GM21723 (cell line): ENCODE measurements around the gene ANKRD18A.
A peak's percentile ranks its signal among the peaks of the same experiment; 100 is the strongest.

ENCODE experiments used
- ATAC-seq: cut with Tn5 transposase; IDR thresholded peaks from one replicate; pipeline ENCODE4 v1.9.1; 2021; ENCODE audit warnings: mild to moderate bottlenecking, moderate library complexity; ENCODE audit not compliant: unreplicated experiment

The ANKRD18A gene

DNA sequence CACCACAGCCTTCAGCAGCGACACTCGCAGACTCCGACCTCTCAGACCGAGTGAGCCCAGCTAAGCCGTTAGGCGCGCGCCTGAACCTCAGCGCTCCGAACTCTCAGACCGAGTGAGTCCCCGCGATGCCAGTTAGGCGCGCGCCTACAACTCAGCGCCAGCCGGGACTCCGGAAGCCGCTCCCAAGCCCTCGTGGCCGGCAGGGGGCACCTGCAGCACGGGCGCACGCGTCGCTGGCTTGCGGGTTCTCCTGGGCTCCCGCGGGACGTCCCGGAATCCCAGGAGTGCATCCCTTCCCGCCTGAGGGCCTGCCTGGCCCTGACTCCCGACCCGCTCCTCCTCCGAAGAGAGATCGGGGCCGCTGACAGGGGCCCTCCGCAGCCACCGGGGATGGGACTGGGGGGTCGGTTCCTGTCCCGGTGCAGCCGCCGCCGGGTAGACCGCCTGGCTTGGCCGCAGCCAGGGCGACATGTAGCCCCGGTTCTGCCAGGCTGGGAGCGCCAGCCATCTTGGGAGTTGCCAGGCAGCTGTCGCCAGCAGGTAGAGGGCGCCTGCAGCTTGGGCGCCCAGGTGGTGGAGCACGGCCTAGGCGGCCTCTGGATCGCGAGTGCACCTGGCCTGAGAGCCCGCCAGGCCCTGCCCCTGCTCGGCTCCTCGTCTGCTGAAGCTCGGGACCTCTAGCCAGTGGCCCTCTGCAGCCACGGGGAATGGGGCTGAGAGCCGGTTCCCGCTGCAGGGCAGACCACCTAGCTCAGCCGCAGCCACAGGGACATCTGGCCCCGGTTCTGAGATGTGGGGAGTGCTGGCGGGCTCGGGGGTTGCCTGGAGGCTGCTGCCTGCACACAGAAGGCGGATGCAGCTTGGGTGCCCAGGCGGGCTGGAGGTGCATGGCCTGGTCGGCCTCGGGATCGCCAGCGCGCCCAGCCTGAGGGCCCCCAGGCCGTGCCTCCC, at the start of gene ANKRD18A:
ANKRD18A (minus strand) TSS at position 114 of the 951 bp plus-strand sequence. CDS start 311 bp downstream, outside the sequence.
- ATAC-seq = peak; percentile 79

DNA sequence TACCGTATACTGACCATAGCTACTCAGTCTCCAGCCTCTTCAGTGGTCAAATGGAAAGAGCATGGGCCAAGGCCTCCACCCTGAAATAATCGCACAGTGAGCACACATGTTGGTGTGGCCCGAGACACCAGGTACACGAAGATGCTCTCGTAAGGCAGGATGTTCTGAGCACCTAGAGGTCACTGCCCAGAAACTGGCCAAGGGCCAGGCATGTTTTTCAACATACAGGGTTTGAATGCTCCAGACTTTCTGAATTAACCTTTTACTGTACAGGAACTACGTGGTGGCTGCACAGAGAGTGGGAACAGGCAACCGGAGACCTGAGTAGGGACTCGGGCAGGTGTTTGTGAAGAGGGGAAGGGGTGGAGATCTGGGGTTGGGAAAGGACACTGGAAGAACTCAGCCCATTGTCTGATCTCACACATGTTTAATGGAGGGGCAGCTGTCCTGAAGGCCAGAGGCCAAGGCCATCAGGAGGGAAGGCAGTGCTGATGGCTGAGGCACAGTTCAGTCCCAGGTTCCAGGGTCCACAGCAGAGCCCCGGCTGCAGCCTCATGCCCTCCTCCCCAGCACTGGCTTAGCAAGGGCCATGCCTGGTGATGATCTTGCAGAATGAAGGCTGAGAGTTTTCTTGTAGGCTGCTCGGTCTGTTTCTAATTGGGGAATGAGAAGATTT, 48.5 kb upstream of the ANKRD18A start:
- ATAC-seq = no peak

DNA sequence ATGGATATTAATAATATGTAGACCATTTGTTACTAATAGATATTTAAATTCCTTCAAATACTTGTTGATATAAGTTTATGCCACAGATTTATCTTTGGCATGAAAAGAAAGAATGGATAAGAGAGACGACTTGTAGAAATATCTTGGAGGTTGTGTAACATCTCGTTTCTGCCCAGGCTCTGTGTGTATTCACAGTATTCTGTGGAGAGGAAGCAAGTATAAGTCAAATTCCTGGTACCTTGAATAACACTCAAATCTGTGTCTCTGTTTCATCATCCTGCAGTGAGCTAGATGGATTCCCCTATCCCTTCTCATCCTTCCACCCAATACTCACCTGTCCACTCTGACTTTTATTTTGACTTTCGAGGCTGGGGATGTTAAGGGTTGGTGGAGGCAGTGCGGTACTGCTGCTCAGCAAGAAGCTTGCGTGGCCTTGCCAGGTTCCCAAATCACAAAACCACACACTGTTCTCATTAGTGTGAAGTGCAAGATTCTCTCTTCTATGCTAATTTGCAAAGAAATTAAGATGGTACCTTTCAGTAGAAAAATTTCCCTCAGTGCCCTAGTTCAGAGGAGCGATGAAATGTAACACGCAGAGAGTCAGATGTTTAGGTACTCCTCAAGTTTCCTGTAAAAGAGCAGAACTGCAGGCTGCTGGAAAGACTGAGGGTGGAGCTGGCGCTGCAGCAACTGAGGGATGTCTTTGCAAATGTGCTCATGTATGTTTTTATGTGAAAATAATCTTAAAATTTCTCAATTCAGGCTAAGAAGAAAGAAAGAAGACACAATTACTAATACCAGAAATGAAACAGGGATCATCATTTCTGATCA, 42.6 kb upstream of the ANKRD18A start:
- no peak for ATAC-seq

DNA sequence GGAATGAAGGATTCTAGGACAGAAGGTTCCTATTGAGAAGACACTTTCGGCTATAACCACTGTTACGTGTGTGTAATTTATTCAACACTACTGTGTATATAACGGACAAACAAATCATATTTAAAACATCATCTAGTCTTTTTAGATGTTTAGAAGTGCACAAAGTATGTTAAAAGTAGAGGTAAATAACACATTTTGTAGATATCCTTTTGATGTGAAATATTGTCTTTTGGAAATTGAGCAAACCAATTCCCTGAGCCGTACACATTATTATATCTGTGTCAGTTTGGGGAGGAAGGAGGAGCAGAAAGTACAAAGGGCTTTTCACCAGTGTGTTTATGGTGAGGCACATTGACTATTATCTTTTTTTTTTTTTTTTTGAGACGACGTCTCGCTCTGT, 39.1 kb upstream of the ANKRD18A start:
- no peak for ATAC-seq

DNA sequence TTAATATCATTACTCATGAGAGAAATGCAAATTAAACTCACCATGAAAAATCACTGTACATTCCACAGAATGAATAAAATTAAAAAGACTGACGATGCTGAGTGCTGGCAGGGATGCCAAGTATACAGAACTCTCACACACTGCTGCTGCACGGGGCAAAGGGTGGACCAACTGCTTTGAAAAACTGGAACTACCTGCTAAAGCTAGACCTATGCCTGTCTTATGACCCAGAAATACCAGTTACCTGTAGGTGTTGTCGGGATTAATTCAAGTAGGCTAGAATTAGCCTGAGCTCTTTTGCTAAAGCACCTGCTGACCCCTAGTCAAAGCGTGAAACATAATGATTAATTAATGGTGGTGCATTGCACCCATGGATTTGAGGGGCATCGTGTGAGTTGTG, 36.5 kb upstream of the ANKRD18A start:
- ATAC-seq = no peak

DNA sequence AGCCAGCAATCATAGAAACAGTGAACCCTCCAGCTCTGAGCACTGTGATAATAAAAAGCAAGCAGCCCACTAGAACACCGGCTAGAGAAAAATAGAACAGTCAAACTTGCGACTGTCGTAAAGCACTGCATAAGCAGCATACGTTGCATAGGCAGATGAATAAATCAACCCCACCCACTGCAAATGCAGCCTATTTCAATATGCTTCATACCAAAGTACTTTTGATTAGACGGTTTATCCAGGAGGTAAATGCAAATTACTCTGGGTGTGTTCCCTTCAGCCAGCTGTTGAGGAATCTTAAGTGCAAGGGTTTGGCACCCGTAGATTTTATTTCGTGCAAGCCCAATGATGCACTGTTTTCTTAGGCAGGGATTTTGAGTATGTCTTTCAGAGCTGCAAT, 32.1 kb upstream of the ANKRD18A start:
- ATAC-seq = no peak

DNA sequence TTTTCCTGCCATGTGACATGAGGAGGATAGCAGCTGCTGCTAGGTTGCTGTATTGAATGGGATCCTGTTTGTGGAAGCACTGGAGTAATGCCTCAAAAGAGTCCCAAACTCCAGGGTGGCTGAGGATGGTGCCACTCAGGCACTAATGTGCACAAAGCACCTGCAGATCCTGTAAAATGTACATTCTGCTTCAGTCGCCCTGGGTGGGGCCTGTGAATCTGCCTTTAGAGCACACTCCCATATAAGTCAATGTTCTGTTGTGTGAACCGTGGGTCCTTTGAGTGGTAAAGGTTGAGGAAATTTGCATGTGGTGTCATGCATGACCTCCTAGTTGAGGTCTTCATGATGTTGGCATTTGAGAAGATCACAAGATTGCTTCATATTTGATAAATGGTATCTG, 31.6 kb upstream of the ANKRD18A start:
- ATAC-seq = no peak

DNA sequence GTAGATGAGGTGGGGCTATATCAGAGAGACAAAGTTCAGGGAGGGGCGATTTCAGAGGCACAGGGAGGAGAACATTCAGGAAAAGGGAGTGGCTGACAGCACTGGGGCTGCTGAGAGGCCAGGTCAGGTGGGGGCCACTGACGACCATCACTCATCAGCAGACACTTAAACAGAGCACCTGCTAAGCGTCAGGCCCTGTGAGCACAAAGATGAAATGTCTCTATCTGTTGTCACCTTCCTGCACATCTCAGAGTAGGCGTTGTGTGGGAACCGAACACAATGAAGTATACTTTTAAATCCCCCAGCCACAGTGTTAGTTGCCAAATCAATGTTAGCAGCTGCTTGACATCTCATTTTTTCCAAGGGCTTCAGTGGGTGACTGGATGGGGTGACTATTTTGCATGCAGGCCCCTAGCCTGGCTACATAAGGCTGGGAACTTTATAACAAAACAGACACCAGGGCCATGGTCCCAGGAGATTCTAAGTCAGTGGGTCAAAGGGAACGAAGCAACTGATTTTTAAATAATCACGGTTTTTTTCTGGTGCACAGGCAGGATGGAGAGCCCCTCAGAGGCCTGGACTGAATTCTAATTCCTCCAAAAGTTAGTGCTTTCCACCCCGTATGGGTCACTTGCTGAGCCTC, 31.1 kb upstream of the ANKRD18A start:
- no peak for ATAC-seq

DNA sequence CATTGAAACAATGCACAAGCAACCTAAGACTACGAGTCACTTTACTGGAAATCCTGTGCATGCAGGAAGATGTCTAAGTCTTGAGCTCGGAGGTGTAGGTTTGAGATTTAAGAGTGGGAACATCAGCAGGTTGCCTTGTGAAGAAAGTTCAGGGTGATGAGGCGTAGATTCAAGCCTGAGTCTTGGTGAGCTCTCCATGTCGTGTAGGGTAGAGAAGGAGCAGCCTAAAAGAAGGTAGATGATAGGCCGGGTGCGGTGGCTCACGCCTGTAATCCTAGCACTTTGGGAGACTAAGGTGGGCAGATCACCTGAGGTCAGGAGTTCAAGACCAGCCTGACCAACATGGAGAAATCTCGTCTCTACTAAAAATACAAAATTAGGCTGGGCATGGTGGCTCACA, 30.2 kb upstream of the ANKRD18A start:
- ATAC-seq = no peak

DNA sequence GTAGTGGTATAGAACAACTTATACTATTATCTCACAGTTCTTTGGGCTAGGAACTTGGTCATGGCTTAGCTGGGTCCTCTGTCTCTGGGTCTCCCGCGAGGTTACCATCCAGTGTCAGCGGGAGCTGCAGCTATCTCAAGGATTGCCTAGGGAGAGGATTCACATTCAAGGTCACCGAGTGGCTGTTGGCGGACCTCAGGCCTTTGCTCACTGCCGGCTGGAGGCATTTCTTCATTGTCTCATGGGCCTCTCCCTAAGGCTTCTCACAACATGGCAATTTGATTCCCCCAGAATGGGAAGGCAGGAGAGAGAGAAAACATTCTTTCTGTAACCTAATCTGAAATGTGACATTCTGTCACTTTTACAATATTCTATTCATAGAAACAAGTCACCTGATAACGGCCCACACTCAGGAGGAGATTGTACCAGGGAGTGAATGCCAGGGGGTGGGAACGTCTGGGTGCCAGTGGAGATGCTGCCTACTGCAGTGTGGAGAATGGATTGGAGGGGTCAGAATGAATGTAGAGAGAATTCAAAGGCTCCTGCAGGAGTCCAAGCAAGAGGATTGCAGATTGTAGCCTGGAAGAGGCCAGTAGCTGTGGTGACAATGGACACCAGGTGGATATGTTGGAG, 29.5 kb upstream of the ANKRD18A start:
- no peak for ATAC-seq

DNA sequence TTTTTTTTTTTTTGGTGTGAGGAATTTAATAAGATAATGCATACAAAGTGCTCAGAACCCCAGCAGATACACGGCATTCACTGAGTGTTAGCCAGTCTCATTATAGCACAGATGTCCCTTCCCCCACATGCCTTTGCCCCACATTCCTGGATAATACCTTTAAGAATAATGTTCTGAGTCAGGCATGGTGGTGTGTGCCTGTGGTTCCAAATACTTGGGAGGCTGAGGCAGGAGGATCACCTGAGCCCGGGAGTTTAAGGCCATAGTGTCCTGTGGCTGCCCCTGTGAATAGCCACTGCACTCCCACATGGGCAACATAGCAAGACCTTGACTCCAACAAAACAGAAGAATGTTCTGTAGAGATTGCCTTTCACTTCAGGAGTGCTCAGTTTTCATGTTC, 24.2 kb upstream of the ANKRD18A start:
- ATAC-seq = no peak

DNA sequence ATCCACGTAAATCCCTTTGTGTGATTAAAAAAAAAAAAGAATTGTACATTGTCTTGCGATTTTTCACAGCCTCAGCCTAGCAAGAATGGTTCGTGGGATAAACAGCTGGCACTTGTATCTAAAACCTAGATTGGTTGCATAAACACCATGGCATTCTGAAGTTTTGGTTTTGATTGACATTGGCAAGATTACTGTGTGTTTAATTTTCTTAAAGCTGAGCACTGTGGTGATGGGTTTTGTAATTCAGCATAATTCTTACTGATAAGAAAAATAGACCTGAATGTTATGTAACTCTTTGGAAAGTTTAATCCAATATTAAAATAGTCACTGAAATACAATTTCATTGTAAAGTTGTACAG, 23.4 kb upstream of the ANKRD18A start:
- no peak for ATAC-seq

DNA sequence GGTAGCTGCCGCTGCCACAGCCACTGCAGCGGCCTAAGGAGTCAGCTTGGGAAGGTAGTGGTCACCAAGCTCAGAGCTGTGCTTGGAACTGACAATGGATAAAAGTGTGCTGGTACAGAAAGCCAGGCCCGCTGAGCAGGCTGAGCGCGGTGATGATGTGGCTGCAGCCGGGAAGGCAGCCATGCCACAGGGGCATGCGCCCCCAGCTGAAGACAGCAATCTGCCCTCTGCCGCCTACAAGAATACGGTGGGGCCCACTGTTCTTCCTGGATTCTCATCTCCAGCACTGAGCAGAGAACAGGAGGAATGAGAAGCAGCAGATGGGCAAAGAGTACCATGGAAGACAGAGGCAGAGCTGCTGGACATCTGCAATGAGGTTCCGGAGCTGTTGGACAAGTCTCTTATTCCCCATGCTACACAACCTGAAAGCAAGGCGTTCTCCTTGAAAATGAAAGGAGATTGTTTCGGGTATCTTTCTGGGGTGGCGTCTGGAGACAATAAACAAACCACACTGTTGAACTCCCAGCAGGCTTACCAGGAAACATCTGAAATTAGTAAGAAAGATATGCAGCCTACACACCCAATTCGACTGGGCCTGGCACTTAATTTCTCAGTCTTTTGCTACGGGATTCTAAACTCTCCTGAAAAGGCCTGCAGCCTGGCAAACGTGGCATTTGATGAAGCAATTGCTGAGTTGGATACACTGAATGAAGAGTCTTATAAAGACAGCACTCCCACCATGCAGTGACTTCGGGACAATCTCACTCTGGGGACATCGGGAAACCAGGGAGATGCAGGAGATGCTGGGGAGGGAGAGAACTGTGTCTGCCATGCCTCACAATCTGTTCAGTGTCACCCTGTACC, 22.8 kb upstream of the ANKRD18A start:
- no peak for ATAC-seq

DNA sequence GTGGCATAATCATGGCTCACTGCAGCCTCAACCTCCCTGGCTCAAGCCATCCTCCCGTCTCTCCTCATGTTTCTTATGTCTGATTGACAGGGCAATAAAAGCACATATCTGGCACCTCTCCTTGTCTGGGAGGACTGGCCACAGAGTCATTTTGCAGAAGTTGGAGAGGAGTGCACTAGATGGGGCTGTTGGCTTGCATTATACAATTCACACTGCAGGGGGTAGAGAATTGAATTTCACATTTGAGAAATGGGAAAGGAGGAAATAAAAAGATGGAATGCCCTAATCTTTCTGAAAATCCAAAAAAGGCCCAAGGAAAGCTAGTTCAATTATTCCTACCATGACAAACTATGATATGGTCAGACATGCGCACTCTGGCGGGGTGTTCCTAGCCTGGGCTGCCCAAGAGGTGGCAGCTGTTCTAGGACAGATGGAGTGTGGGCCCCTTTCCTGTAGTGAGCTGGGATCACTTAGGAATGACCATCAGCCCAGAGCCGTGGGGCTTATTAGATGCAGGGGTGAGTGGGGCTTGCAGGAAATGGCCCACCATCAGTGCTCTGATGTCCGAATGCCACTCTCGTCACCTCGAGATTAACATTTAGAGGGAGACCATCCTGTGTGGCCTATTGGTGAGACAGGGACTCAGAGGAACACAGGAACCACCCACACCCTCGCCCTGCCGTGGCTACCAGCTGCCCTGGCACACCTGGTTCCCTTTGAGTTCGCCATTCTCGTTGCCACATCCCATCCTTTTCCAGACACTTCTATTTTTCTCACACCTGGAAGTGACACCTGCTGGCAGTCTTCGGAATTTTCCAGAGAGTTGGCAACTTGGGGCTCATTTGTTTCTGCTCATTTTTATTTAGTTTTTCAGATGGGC, 21.8 kb upstream of the ANKRD18A start:
- ATAC-seq = peak; percentile 62

DNA sequence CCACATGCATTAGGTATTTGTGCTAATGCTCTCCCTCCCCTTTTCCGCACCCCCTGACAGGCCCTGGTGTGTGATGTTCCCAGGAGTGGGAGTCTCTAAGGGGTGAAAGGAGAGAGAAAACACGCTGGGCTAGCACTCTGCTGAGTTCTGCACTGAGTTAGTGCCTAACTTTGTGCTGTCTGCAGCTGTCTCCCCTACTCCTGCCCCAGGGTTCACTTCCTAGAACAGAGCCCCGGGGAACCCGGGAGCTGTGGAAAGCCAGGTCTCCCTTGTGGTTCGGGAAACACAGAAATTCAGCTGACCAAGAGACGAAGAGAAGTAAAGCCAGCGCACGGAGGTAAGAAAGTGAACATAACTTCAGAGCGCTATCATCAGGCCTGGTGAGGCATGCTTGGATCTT, 20.7 kb upstream of the ANKRD18A start:
- ATAC-seq = no peak

DNA sequence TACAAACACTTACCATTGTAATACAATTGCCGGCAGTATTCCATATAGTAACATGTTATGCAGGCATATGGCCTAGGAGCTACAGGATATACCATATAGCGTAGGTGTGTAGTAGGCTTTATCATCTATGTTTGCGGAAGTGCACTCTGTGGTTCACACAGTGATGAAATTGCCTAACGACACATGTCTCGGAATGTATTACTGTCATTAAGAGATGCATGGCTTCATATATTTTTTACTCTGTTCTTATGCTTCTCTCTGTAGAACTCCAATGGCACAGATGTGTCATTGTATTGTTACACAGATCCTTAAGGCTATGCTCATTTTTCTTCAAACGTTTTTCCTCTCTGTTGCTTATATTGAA, 19.2 kb upstream of the ANKRD18A start:
- ATAC-seq = no peak

DNA sequence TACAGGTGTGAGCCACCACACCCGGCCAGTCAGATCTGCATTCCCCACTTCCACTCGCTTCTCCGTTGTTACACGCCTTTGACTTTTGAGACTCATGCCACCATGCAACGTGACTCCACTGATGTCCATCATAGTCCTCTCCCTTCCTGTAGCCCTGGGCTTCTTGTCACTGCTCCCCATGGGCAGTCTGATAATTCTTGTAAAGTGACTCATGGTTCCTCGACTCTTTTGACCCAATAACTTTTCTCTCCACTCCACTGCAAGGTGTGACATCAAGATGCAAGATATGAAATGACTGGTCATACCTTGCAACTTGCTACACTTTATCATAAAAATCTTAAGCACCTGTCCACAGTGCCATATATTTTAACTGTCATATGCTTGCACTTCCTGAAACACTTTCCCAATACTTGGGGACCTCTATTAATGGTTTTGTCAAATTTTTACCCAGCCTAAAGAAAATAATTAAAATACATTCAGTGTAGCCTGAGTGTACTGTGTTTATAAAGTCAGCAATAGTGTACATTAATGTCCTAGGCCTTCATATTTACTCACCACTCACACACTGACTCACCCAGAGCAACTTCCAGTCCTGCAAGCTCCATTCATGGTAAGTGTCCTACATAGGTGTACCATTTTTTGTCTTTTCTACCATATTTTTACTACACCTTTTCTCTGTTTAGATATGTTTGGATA, 18.6 kb upstream of the ANKRD18A start:
- ATAC-seq = no peak

DNA sequence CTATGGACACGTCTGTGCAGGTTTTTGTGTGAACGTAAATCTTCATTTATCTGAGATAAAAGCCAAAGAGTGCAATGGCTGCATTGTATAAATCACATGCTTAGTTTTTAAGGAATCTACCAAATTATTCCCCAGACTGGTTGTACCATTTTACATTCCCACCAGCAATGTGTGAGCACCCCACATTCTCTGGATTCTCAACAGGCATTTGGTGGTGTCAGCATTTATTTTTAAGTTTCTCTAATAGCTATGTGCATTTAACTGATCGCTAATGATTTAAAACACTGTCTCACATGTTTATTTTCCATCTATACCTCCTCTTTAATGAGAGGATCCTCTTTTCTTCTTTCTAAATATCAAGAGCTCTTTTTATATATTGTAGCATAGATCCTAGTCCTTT, 13.9 kb upstream of the ANKRD18A start:
- ATAC-seq = no peak
